Liver (tissue), 3 donors: ENCODE data around the gene TMTC1.

Experiments
- CTCF ChIP-seq: fragments of 150-350 bp; IDR thresholded peaks from 2 replicates; pipeline ENCODE4 v1.5.1; 2017; ENCODE audit warnings: improper control_type of control experiment, low read depth, low read length; ENCODE audit not compliant: missing input control
- GABPA ChIP-seq, 2 donors: IDR thresholded peaks in 1 of 2; conservative IDR thresholded peaks in 1 of 2; 2 replicates each; pipeline ENCODE4 v1.6.1; 2016; ENCODE audit warnings: antibody characterized with exemption in 2 of 2, mild to moderate bottlenecking in 1 of 2, moderate library complexity in 1 of 2
- HNF4A ChIP-seq, 2 donors: conservative IDR thresholded peaks; 2 replicates each; pipeline ENCODE4 v1.6.1; 2016; ENCODE audit warnings: antibody characterized with exemption in 2 of 2, mild to moderate bottlenecking in 2 of 2
- HNF4G ChIP-seq: IDR thresholded peaks from 2 replicates; pipeline ENCODE4 v1.6.1; 2016; ENCODE audit warnings: antibody characterized with exemption
- JUND ChIP-seq, 2 donors: IDR thresholded peaks; 2 replicates each; pipeline ENCODE4 v1.6.1; 2016; ENCODE audit warnings: antibody characterized with exemption in 2 of 2
- MAX ChIP-seq: IDR thresholded peaks from 2 replicates; pipeline ENCODE4 v1.6.1; 2016; ENCODE audit warnings: antibody characterized with exemption
- NR2F2 ChIP-seq: IDR thresholded peaks from 2 replicates; pipeline ENCODE4 v1.6.1; 2016; ENCODE audit warnings: antibody characterized with exemption
- RAD21 ChIP-seq, 2 donors: IDR thresholded peaks; 2 replicates each; pipeline ENCODE4 v1.6.1; 2016; ENCODE audit warnings: antibody characterized with exemption in 2 of 2, mild to moderate bottlenecking in 2 of 2
- REST ChIP-seq: IDR thresholded peaks from 2 replicates; pipeline ENCODE4 v1.6.1; 2016; ENCODE audit warnings: antibody characterized with exemption, mild to moderate bottlenecking
- SP1 ChIP-seq: IDR thresholded peaks from 2 replicates; pipeline ENCODE4 v1.6.1; 2018; ENCODE audit warnings: antibody characterized with exemption, mild to moderate bottlenecking
- TAF1 ChIP-seq: conservative IDR thresholded peaks from 2 replicates; pipeline ENCODE4 v1.6.1; 2016; ENCODE audit warnings: antibody characterized with exemption, mild to moderate bottlenecking
- YY1 ChIP-seq: IDR thresholded peaks from 2 replicates; pipeline ENCODE4 v1.6.1; 2016; ENCODE audit warnings: antibody characterized with exemption, mild to moderate bottlenecking
- donor health status: healthy.
- donor health status: healthy.

- TF ChIP-seq RAD21 (IDR thresholded peaks at IDR 0.05) (no peak), CTCF (no peak), HNF4A (conservative IDR thresholded peaks at IDR 0.05) (no peak), SP1 (no peak), REST (no peak), JUND (IDR thresholded peaks at IDR 0.05) (no peak), TAF1 (no peak), NR2F2 (no peak), HNF4G (no peak), YY1 (no peak), MAX (no peak), GABPA (IDR thresholded peaks at IDR 0.05 in 1 of 2, conservative IDR thresholded peaks at IDR 0.05 in 1 of 2) (no peak)
Observed at GRCh38 chr12:29769162-29769858, 14.4 kb downstream of the TMTC1 start.
